Keratinocyte (primary cell): ENCODE results near the gene HAUS1. TPM values are rescaled to one million over a fixed set of nuclear protein-coding genes. Genes with fewer than 3 reads are reported as not detected.

Source experiments
- DNase-seq: peaks from one replicate; pipeline ENCODE4 v3.0.0-alpha.2; 2011; ENCODE audit warnings: low read depth, missing footprints, low spot score
- FAIRE-seq: peaks from 2 replicates; lab custom pipeline; 2011; peaks lifted over from hg19 to GRCh38; lab: Jason Lieb, UNC
- H2AFZ ChIP-seq: 2 replicates; pipeline ENCODE4 v1.6.0; 2012; ENCODE audit warnings: low read length, control low read depth, inconsistent platforms; ENCODE audit not compliant: control insufficient read depth
- H3K27ac ChIP-seq: 2 replicates; pipeline ENCODE4 v1.5.1; 2011; ENCODE audit warnings: low read length; ENCODE audit not compliant: control insufficient read depth, insufficient read depth
- H3K27me3 ChIP-seq: 3 replicates; pipeline ENCODE4 v1.6.0; 2011; ENCODE audit warnings: low read length; ENCODE audit not compliant: control insufficient read depth, insufficient read depth; ENCODE audit errors: extremely low read depth
- H3K36me3 ChIP-seq, 2 experiments: 2 replicates in 1 of 2; 3 replicates in 1 of 2; pipeline ENCODE4 v1.5.1; 2011; ENCODE audit warnings: low read length in 2 of 2, mild to moderate bottlenecking in 1 of 2; ENCODE audit not compliant: control insufficient read depth in 2 of 2, insufficient read depth in 2 of 2; ENCODE audit errors: extremely low read depth in 1 of 2
- H3K4me1 ChIP-seq: 3 replicates; pipeline ENCODE4 v1.5.1; 2011; ENCODE audit warnings: low read length; ENCODE audit not compliant: control insufficient read depth, insufficient read depth; ENCODE audit errors: extremely low read depth
- H3K4me2 ChIP-seq: 3 replicates; pipeline ENCODE4 v1.6.0; 2011; ENCODE audit warnings: low read depth, low read length; ENCODE audit not compliant: control insufficient read depth, insufficient read depth; ENCODE audit errors: extremely low read depth
- H3K4me3 ChIP-seq, 3 experiments: fragments of 200-600 bp in 1 of 3; sonication (generic) in 1 of 3; 2 replicates in 2 of 3; 3 replicates in 1 of 3; pipeline ENCODE4 v1.5.1; 2011 to 2016; ENCODE audit warnings: low read length in 3 of 3, mild to moderate bottlenecking in 3 of 3, control low read depth in 2 of 3, inconsistent platforms in 1 of 3, low read depth in 1 of 3, mixed read lengths in 1 of 3, mixed run types in 1 of 3, moderate library complexity in 1 of 3; ENCODE audit not compliant: control insufficient read depth in 2 of 3, insufficient read depth in 2 of 3; ENCODE audit errors: extremely low read depth in 1 of 3
- H3K79me2 ChIP-seq: 2 replicates; pipeline ENCODE4 v1.6.0; 2012; ENCODE audit warnings: low read length; ENCODE audit not compliant: control insufficient read depth, insufficient read depth
- H3K9ac ChIP-seq: 3 replicates; pipeline ENCODE4 v1.6.0; 2011; ENCODE audit warnings: low read length; ENCODE audit not compliant: control insufficient read depth, insufficient read depth; ENCODE audit errors: extremely low read depth
- H3K9me1 ChIP-seq: 3 replicates; pipeline ENCODE4 v1.6.0; 2011; ENCODE audit warnings: low read length; ENCODE audit not compliant: control insufficient read depth, insufficient read depth; ENCODE audit errors: extremely low read depth
- H3K9me3 ChIP-seq: 2 replicates; pipeline ENCODE4 v1.5.1; 2012; ENCODE audit warnings: low read depth, low read length; ENCODE audit not compliant: control insufficient read depth
- H4K20me1 ChIP-seq: 3 replicates; pipeline ENCODE4 v1.6.0; 2011; ENCODE audit warnings: low read length; ENCODE audit not compliant: control insufficient read depth, insufficient read depth; ENCODE audit errors: extremely low read depth
- CTCF ChIP-seq, 3 experiments: IDR thresholded peaks in 1 of 3; conservative IDR thresholded peaks in 1 of 3; optimal IDR thresholded peaks in 1 of 3; 2 replicates in 2 of 3; 3 replicates in 1 of 3; pipeline versions ENCODE3 to v1.5.1; 2011; ENCODE audit warnings: low read length in 3 of 3, mild to moderate bottlenecking in 3 of 3, moderate library complexity in 2 of 3, control low read depth in 1 of 3, inconsistent platforms in 1 of 3; ENCODE audit not compliant: insufficient read depth in 2 of 3; ENCODE audit errors: extremely low read depth in 1 of 3
- EZH2 ChIP-seq: IDR thresholded peaks from one replicate; pipeline ENCODE4 v1.6.1; 2012; ENCODE audit warnings: inconsistent platforms, mild to moderate bottlenecking, low read length, moderate library complexity
- dilution Hi-C: fragments of 300-500 bp; cut with MboI; formaldehyde crosslinking; loops from one replicate; pipeline ENCODE4 v1.7.0; 2020; ENCODE audit warnings: low sequenced_read_pairs; ENCODE audit not compliant: extremely low pct_ligation_motif_present
- polyA plus RNA-seq, 5 experiments: library from polyadenylated mRNA; depleted of rRNA in 3 of 5; stranded (reverse) in 3 of 5; stranded (forward) in 1 of 5; unstranded in 1 of 5; fragments of >200 nt; gene quantifications; 1 replicate in 1 of 5; 2 replicates in 3 of 5; 3 replicates in 1 of 5; pipeline versions ENCODE4 v1.2.1 to v1.2.3, GENCODE V29; 2011 to 2012; ENCODE audit warnings: missing spikeins in 2 of 5, low read depth in 1 of 5, low replicate concordance in 1 of 5

Gene HAUS1
- polyA plus RNA-seq, 1 donor (not counting 4 experiments of a cell fraction or from before 2014, with no cell fraction given), result 39.5 TPM

- no peak for TF ChIP-seq CTCF (optimal IDR thresholded peaks at IDR 0.05 in 1 of 3, IDR thresholded peaks at IDR 0.05 in 1 of 3, conservative IDR thresholded peaks at IDR 0.05 in 1 of 3; ENCODE audit: extremely low read depth in 1 of 3, insufficient read depth in 2 of 3, low read length in 3 of 3)
- TF ChIP-seq EZH2, result no peak
- H3K4me3 ChIP-seq, result no peak overlapping the region
- DNase-seq (no peak), FAIRE-seq (no peak)
- dilution Hi-C loops, result no loop called here
- no peak overlapping the region for H3K4me2 ChIP-seq
- no peak overlapping the region for H2AFZ ChIP-seq
- H3K9me1 ChIP-seq, result no peaks in the 10 kb centered on the region
- no peak overlapping the region for H3K27ac ChIP-seq
- no peaks in the 10 kb centered on the region for H3K9me3 ChIP-seq
- no peak overlapping the region for H3K9ac ChIP-seq
- no peaks in the 10 kb centered on the region for H3K36me3 ChIP-seq
- H3K4me1 ChIP-seq, result peaks cover 4% of the 10 kb centered on the region
- H3K27me3 ChIP-seq, result no peaks in the 10 kb centered on the region
- H4K20me1 ChIP-seq, result no peaks in the 10 kb centered on the region
- H3K79me2 ChIP-seq, result peaks cover 26% of the 10 kb centered on the region
These were observed 48.4 kb upstream of the HAUS1 start for GRCh38 chr18:46055838-46056230.

- dilution Hi-C loops, result no loop called here
These were observed 43.8 kb upstream of the HAUS1 start for GRCh38 chr18:46060359-46060841.

DNA sequence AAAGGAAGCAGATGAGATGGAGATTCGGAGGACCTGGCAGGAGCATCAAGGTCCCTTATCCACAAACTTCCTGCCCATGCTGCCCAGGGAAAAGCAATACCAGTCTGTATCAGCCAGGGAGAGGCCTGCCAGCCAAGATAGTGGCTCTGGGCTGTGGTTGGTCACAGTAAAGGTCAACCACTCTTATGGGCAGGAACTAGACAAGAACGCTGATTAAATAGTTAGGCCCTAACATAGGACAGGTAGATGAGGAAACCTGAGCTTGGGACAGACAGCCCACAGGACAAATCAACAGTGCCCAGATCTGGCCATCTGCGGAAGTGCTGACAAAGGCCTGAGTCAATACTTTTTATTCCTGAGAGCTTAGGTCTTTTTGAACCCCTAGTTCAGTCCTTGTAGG is 42.8 kb upstream of the HAUS1 start:
- no peaks in the 10 kb centered on the region for H3K36me3 ChIP-seq
- H3K9me1 ChIP-seq, result no peaks in the 10 kb centered on the region
- dilution Hi-C loops, result no loop called here
- H3K4me1 ChIP-seq, result peaks cover 21% of the 10 kb centered on the region
- no peak overlapping the region for H3K4me3 ChIP-seq
- FAIRE-seq (no peak), DNase-seq (no peak)
- no peak overlapping the region for H3K27ac ChIP-seq
- TF ChIP-seq EZH2, result no peak
- TF ChIP-seq CTCF (optimal IDR thresholded peaks at IDR 0.05 in 1 of 3, IDR thresholded peaks at IDR 0.05 in 1 of 3, conservative IDR thresholded peaks at IDR 0.05 in 1 of 3; ENCODE audit: extremely low read depth in 1 of 3, insufficient read depth in 2 of 3, low read length in 3 of 3), result no peak
- no peak overlapping the region for H2AFZ ChIP-seq
- H3K9me3 ChIP-seq, result no peaks in the 10 kb centered on the region
- H4K20me1 ChIP-seq, result no peaks in the 10 kb centered on the region
- peaks cover 31% of the 10 kb centered on the region for H3K79me2 ChIP-seq
- no peak overlapping the region for H3K9ac ChIP-seq
- no peaks in the 10 kb centered on the region for H3K27me3 ChIP-seq
- H3K4me2 ChIP-seq, result no peak overlapping the region

More at GRCh38 chr18:46060359-46060841, 43.8 kb upstream of the HAUS1 start:
- H3K4me1 ChIP-seq, result peaks cover 21% of the 10 kb centered on the region
- no peaks in the 10 kb centered on the region for H3K9me3 ChIP-seq
- DNase-seq, result no peak
- no peak overlapping the region for H3K4me3 ChIP-seq
- no peaks in the 10 kb centered on the region for H3K9me1 ChIP-seq
- H3K79me2 ChIP-seq, result peaks cover 29% of the 10 kb centered on the region
- no peak for FAIRE-seq
- H3K27me3 ChIP-seq, result no peaks in the 10 kb centered on the region
- no peak for TF ChIP-seq EZH2
- no peak overlapping the region for H3K9ac ChIP-seq
- no peak overlapping the region for H3K4me2 ChIP-seq
- no peak overlapping the region for H2AFZ ChIP-seq
- no peak overlapping the region for H3K27ac ChIP-seq
- no peaks in the 10 kb centered on the region for H4K20me1 ChIP-seq
- H3K36me3 ChIP-seq, result no peaks in the 10 kb centered on the region
